WTC11 (cell line): ENCODE data around the gene CTNNA1. TPM values are rescaled to one million over a fixed set of nuclear protein-coding genes. Genes with fewer than 3 reads are reported as not detected.

Source experiments
- ATAC-seq: fragments of 200-7000 bp; cut with Tn5 transposase; 2 replicates; pipeline ENCODE4 v1.10.0; 2021; ENCODE audit warnings: mild to moderate bottlenecking, moderate library complexity
- CTCF ChIA-PET: fragments of 300-600 bp; sonication (Branson Sonifier 250); formaldehyde crosslinking; loops from one replicate; lab custom pipeline; 2021; ENCODE audit warnings: antibody characterized with exemption; lab: Charles Lee
- POLR2A ChIA-PET: fragments of 350-600 bp; sonication (Branson Sonifier 250); formaldehyde crosslinking; loops from one replicate; lab custom pipeline; 2021; ENCODE audit warnings: antibody characterized with exemption; lab: Charles Lee
- DNase-seq: peaks from one replicate; pipeline ENCODE4 v3.0.0; 2021; ENCODE audit warnings: low spot score
- H3K27ac Mint-ChIP-seq: 2 replicates; pipeline ENCODE4 v1.8.0; 2021; ENCODE audit warnings: mixed read lengths
- H3K27me3 Mint-ChIP-seq: 2 replicates; pipeline ENCODE4 v1.8.0; 2021; ENCODE audit warnings: low read depth, mild to moderate bottlenecking, moderate library complexity, mixed read lengths
- H3K36me3 Mint-ChIP-seq: 2 replicates; pipeline ENCODE4 v1.8.0; 2021; ENCODE audit warnings: mixed read lengths
- H3K4me1 Mint-ChIP-seq: 2 replicates; pipeline ENCODE4 v1.8.0; 2022; ENCODE audit warnings: mixed read lengths
- H3K4me3 Mint-ChIP-seq: 2 replicates; pipeline ENCODE4 v1.8.0; 2021; ENCODE audit warnings: mild to moderate bottlenecking, moderate library complexity, mixed read lengths
- H3K9me3 Mint-ChIP-seq: 2 replicates; pipeline ENCODE4 v1.8.0; 2021; ENCODE audit warnings: mixed read lengths
- ARID4B ChIP-seq: sonication (generic); formaldehyde crosslinking; IDR thresholded peaks from 2 replicates; pipeline ENCODE4 v1.8.0; 2023; ENCODE audit warnings: missing genetic modification reagents, mild to moderate bottlenecking, borderline replicate concordance
- ATF3 ChIP-seq: sonication (generic); formaldehyde crosslinking; conservative IDR thresholded peaks from 2 replicates; pipeline ENCODE4 v1.8.1; 2022; ENCODE audit warnings: mild to moderate bottlenecking, missing genetic modification reagents
- ETV6 ChIP-seq: sonication (generic); formaldehyde crosslinking; IDR thresholded peaks from 2 replicates; pipeline ENCODE4 v1.8.1; 2022; ENCODE audit warnings: mild to moderate bottlenecking, missing genetic modification reagents
- IRF2 ChIP-seq: sonication (generic); formaldehyde crosslinking; IDR thresholded peaks from 2 replicates; pipeline ENCODE4 v1.8.0; 2022; ENCODE audit warnings: low read depth, missing genetic modification reagents, borderline replicate concordance
- JAZF1 ChIP-seq: fragments of 250-450 bp; sonication (Bioruptor Pico); IDR thresholded peaks from 2 replicates; pipeline ENCODE4 v1.9.0; 2021; ENCODE audit warnings: moderate library complexity, mild to moderate bottlenecking, inconsistent platforms
- MLX ChIP-seq: sonication (generic); formaldehyde crosslinking; IDR thresholded peaks from 2 replicates; pipeline ENCODE4 v1.8.1; 2023; ENCODE audit warnings: mild to moderate bottlenecking, missing genetic modification reagents, moderate library complexity
- MXD4 ChIP-seq: fragments of 250-450 bp; sonication (Bioruptor Pico); IDR thresholded peaks from 2 replicates; pipeline ENCODE4 v1.8.0; 2021; ENCODE audit warnings: mild to moderate bottlenecking, moderate library complexity, borderline replicate concordance
- NFATC4 ChIP-seq: fragments of 250-450 bp; sonication (Bioruptor Pico); IDR thresholded peaks from 2 replicates; pipeline ENCODE4 v1.9.0; 2021; ENCODE audit warnings: mild to moderate bottlenecking
- NFE2L1 ChIP-seq: sonication (generic); formaldehyde crosslinking; IDR thresholded peaks from 2 replicates; pipeline ENCODE4 v1.8.1; 2023; ENCODE audit warnings: missing genetic modification reagents
- NR2C2 ChIP-seq: sonication (generic); formaldehyde crosslinking; IDR thresholded peaks from 2 replicates; pipeline ENCODE4 v1.8.0; 2022; ENCODE audit warnings: mild to moderate bottlenecking, missing genetic modification reagents
- NR3C1 ChIP-seq: sonication (generic); formaldehyde crosslinking; conservative IDR thresholded peaks from 2 replicates; pipeline ENCODE4 v1.8.1; 2023; ENCODE audit warnings: low read depth, mild to moderate bottlenecking, missing genetic modification reagents
- OVOL2 ChIP-seq: fragments of 250-450 bp; sonication (Bioruptor Pico); IDR thresholded peaks from 2 replicates; pipeline ENCODE4 v1.9.0; 2021; ENCODE audit warnings: mild to moderate bottlenecking, borderline replicate concordance
- PRRX2 ChIP-seq: fragments of 250-450 bp; sonication (Bioruptor Pico); IDR thresholded peaks from 2 replicates; pipeline ENCODE4 v1.8.0; 2021; ENCODE audit warnings: mild to moderate bottlenecking
- SOX15 ChIP-seq: fragments of 250-450 bp; sonication (Bioruptor Pico); IDR thresholded peaks from 2 replicates; pipeline ENCODE4 v1.9.0; 2021; ENCODE audit warnings: mild to moderate bottlenecking
- SP1 ChIP-seq: sonication (generic); formaldehyde crosslinking; conservative IDR thresholded peaks from 2 replicates; pipeline ENCODE4 v1.8.1; 2022; ENCODE audit warnings: missing genetic modification reagents
- TP53 ChIP-seq: sonication (generic); formaldehyde crosslinking; IDR thresholded peaks from 2 replicates; pipeline ENCODE4 v1.8.1; 2023; ENCODE audit warnings: mild to moderate bottlenecking, missing genetic modification reagents
- USF2 ChIP-seq: sonication (generic); formaldehyde crosslinking; IDR thresholded peaks from 2 replicates; pipeline ENCODE4 v1.8.1; 2023; ENCODE audit warnings: mild to moderate bottlenecking, missing genetic modification reagents, moderate library complexity
- ZNF263 ChIP-seq: sonication (generic); formaldehyde crosslinking; IDR thresholded peaks from 2 replicates; pipeline ENCODE4 v1.8.1; 2022; ENCODE audit warnings: low read depth, mild to moderate bottlenecking, moderate library complexity, missing genetic modification reagents
- ZNF416 ChIP-seq: fragments of 250-450 bp; sonication (Bioruptor Pico); IDR thresholded peaks from 2 replicates; pipeline ENCODE4 v1.9.0; 2021; ENCODE audit warnings: mild to moderate bottlenecking, inconsistent platforms
- ZNF425 ChIP-seq: fragments of 250-450 bp; sonication (Bioruptor Pico); conservative IDR thresholded peaks from 2 replicates; pipeline ENCODE4 v1.9.0; 2021; ENCODE audit warnings: mild to moderate bottlenecking
- ZNF532 ChIP-seq: fragments of 250-450 bp; sonication (Bioruptor Pico); IDR thresholded peaks from 2 replicates; pipeline ENCODE4 v1.9.0; 2021; ENCODE audit warnings: mild to moderate bottlenecking, borderline replicate concordance
- total RNA-seq: library from RNA; stranded (reverse); gene quantifications from 3 replicates; pipeline ENCODE4 v1.2.3, GENCODE V29; 2021

CTNNA1 gene
- total RNA-seq, 1 experiment from 2014 or later: 309 TPM

GRCh38 chr5:138949223-138949574 is 196.0 kb downstream of the CTNNA1 start (continued):
- TF ChIP-seq ZNF425 (CRISPR knock-in tag) (no peak), NR3C1 (no peak), NR2C2 (CRISPR knock-in tag) (no peak)

GRCh38 chr5:138949988-138950387 is 196.8 kb downstream of the CTNNA1 start:
- ATAC-seq: no peak
- H3K36me3 Mint-ChIP-seq: no peaks in the 10 kb centered on the region
- CTCF ChIA-PET: interaction anchor here (1.1 to 1.6 kb wide), 2 partner anchors 313 to 371 kb away, joined by 3 to 4 read pairs; no protein-coding TSS in a partner anchor
- no peaks in the 10 kb centered on the region for H3K9me3 Mint-ChIP-seq
- H3K4me3 Mint-ChIP-seq: no peak overlapping the region
- TF ChIP-seq TP53 (CRISPR knock-in tag): no peak
- no peak for TF ChIP-seq ZNF416
- TF ChIP-seq ARID4B (CRISPR knock-in tag): no peak
- no peak for TF ChIP-seq ATF3 (CRISPR knock-in tag)
- no peak for TF ChIP-seq MXD4 (CRISPR knock-in tag)
- no peak for TF ChIP-seq IRF2
- no peak for TF ChIP-seq SOX15
- TF ChIP-seq ZNF425 (CRISPR knock-in tag): no peak
- TF ChIP-seq ZNF263: no peak
- TF ChIP-seq PRRX2 (CRISPR knock-in tag): no peak
- no peak for TF ChIP-seq NFE2L1
- TF ChIP-seq JAZF1 (CRISPR knock-in tag): no peak
- no peak for TF ChIP-seq USF2
- no peak for TF ChIP-seq MLX (CRISPR knock-in tag)
- no peak for TF ChIP-seq OVOL2
- no peak for TF ChIP-seq ZNF532 (CRISPR knock-in tag)
- TF ChIP-seq SP1 (CRISPR knock-in tag): no peak
- TF ChIP-seq NFATC4 (CRISPR knock-in tag): no peak
- no peak for TF ChIP-seq ETV6 (CRISPR knock-in tag)
- no peaks in the 10 kb centered on the region for H3K27me3 Mint-ChIP-seq
- POLR2A ChIA-PET: no interaction called here
- no peak for DNase-seq
- H3K27ac Mint-ChIP-seq: no peak overlapping the region
- peaks cover 36% of the 10 kb centered on the region for H3K4me1 Mint-ChIP-seq
